Measurements from ENCODE around the gene TMEM51. TPM values are rescaled to one million over a fixed set of nuclear protein-coding genes. Genes with fewer than 3 reads are reported as not detected.

Gene TMEM51
- total and polyA plus RNA-seq, 2 of the 4 experiments (the other 2 are of a cell fraction), result 2.7 to 10.2 TPM

- Histone ChIP-seq H2BK5ac (ENCODE audit: low read depth, low read length, poor library complexity, severe bottlenecking) (no peak overlapping the region), H2BK20ac (ENCODE audit: low read depth, low read length) (no peak overlapping the region), H2BK15ac (ENCODE audit: low read depth, low read length) (no peak overlapping the region), H3K4me2 (ENCODE audit: low read depth, low read length) (no peak overlapping the region), H3K27ac (ENCODE audit: insufficient read depth, low read length) (no peak overlapping the region), H3K9me3 (ENCODE audit: control insufficient read depth, insufficient read depth, low read length) (no peaks in the 10 kb centered on the region), H3K9me1 (ENCODE audit: insufficient read depth, low read length) (peaks cover 23% of the 10 kb centered on the region), H3K79me1 (ENCODE audit: low read depth in 1 of 2, low read length in 2 of 2) (peaks cover 12 to 52% of the 10 kb centered on the region in 2 experiments; a peak in 3 of 4 replicates), H3K9ac (ENCODE audit: low read depth, low read length) (no peak overlapping the region), H4K5ac (ENCODE audit: low read depth, low read length) (no peak overlapping the region), H3K14ac (replicated peaks; ENCODE audit: low read depth, low read length) (no peak overlapping the region), H4K91ac (ENCODE audit: insufficient read depth, low read depth, low read length) (no peak overlapping the region), H2AFZ (replicated peaks; ENCODE audit: low read length, poor library complexity) (no peak overlapping the region), H2AK9ac (replicated peaks; ENCODE audit: low read depth, low read length, poor library complexity) (no peak overlapping the region), H4K20me1 (ENCODE audit: insufficient read depth, low read length) (peaks cover 11% of the 10 kb centered on the region; the same call in 1 of the 2 replicates), H2BK120ac (ENCODE audit: low read depth, low read length) (no peak overlapping the region), H3K36me3 (ENCODE audit: control insufficient read depth, insufficient read depth, low read length) (peaks cover 30% of the 10 kb centered on the region), H3K27me3 (ENCODE audit: control insufficient read depth, insufficient read depth, low read length) (no peaks in the 10 kb centered on the region), H4K8ac (ENCODE audit: low read depth in 2 of 2, low read length in 2 of 2) (no peak overlapping the region), H2AK5ac (ENCODE audit: low read depth, low read length) (no peak overlapping the region), H3K18ac (ENCODE audit: low read depth, low read length) (no peak overlapping the region), H3K4ac (ENCODE audit: low read depth, low read length) (no peak overlapping the region), H3K4me3 (ENCODE audit: insufficient read depth, low read depth, low read length) (no peak overlapping the region), H3K4me1 (ENCODE audit: control insufficient read depth, insufficient read depth, low read length) (peaks cover 21% of the 10 kb centered on the region), H3K56ac (ENCODE audit: extremely low read depth, insufficient read depth, low read length) (no peak overlapping the region), H3K23ac (ENCODE audit: low read depth, low read length) (no peak overlapping the region)
- dilution Hi-C loops (cut with HindIII; ENCODE audit: low sequenced_read_pairs, unreplicated experiment), result no loop called here
- intact Hi-C loops (cut with micrococcal nuclease), result no loop called here
- in situ Hi-C loops (cut with MboI; ENCODE audit: low sequenced_read_pairs), result no loop called here
- no peak for DNase-seq
- ChIA-PET POLR2A (ENCODE audit: unreplicated experiment) (no interaction called here), CTCF (no interaction called here)
- no peak for TF ChIP-seq CEBPB (IDR thresholded peaks at IDR 0.05; ENCODE audit: low read depth, low read length)
- no peak for TF ChIP-seq CHD1 (IDR thresholded peaks at IDR 0.05; ENCODE audit: low read depth, low read length)
- no TSS peak for BruUV-seq (replicated peaks)
- WGBS, 2 experiments (ENCODE audit: extremely low coverage in 2 of 2, insufficient read length in 1 of 2), result no CpG with 5 or more reads among the region's 1 CpG
- ATAC-seq (ENCODE audit: low read depth), result no peak
Observed at GRCh38 chr1:15217654-15218053, 64.1 kb downstream of the TMEM51 start.

Data from IMR-90 (cell line).